Measurements from ENCODE around the gene CHST11. TPM values are rescaled to one million over a fixed set of nuclear protein-coding genes. Genes with fewer than 3 reads are reported as not detected.

Gene CHST11
- total and polyA plus RNA-seq, 3 donors from 2014 or later = 5.1 to 36.9 (median 23.9) TPM

- WGBS, 2 donors = 93 to 95% methylated on average over 6 of the region's 6 CpGs
- H3K36me3 ChIP-seq (ENCODE audit: low read depth, missing control alignments) = no peaks in the 10 kb centered on the region
- no peak for TF ChIP-seq CTCF (IDR thresholded peaks at IDR 0.05)
- TF ChIP-seq POLR2A (IDR thresholded peaks at IDR 0.05) = no peak
These were observed 121.7 kb downstream of the CHST11 start for GRCh38 chr12:104578453-104578852.

GRCh38 chr12:104579718-104580495 lies 123.2 kb downstream of the CHST11 start:
- intact Hi-C loops (cut with DNase I; ENCODE audit: low total_unique reads) = no loop called here
- H3K9me3 ChIP-seq = no peaks in the 10 kb centered on the region
- H3K27me3 ChIP-seq = no peaks in the 10 kb centered on the region
- no peak for DNase-seq
- no peak overlapping the region for H3K4me3 ChIP-seq
- H3K36me3 ChIP-seq (ENCODE audit: low read depth, missing control alignments) = no peaks in the 10 kb centered on the region
- no peaks in the 10 kb centered on the region for H3K4me1 ChIP-seq
- WGBS, 2 donors = 70 to 73% methylated on average over 7 of the region's 7 CpGs
- no peak overlapping the region for H3K27ac ChIP-seq
- no peak for TF ChIP-seq POLR2A (IDR thresholded peaks at IDR 0.05)
- no peak for TF ChIP-seq CTCF (IDR thresholded peaks at IDR 0.05)

More at GRCh38 chr12:104578453-104578852, 121.7 kb downstream of the CHST11 start:
- no peak for DNase-seq
- H3K9me3 ChIP-seq = no peaks in the 10 kb centered on the region
- no peak overlapping the region for H3K27ac ChIP-seq
- H3K4me3 ChIP-seq = no peak overlapping the region
- H3K4me1 ChIP-seq = no peaks in the 10 kb centered on the region
- H3K27me3 ChIP-seq = no peaks in the 10 kb centered on the region
- intact Hi-C loops (cut with DNase I; ENCODE audit: low total_unique reads) = no loop called here

- DNase-seq = no peak
- intact Hi-C loops (cut with DNase I; ENCODE audit: low total_unique reads) = no loop called here
- WGBS, 2 donors = 47 to 64% methylated on average over 2 of the region's 2 CpGs
- Histone ChIP-seq H3K9me3 (no peaks in the 10 kb centered on the region), H3K36me3 (ENCODE audit: low read depth, missing control alignments) (no peaks in the 10 kb centered on the region), H3K27me3 (no peaks in the 10 kb centered on the region), H3K4me3 (no peak overlapping the region), H3K4me1 (no peaks in the 10 kb centered on the region), H3K27ac (no peak overlapping the region)
- no peak for TF ChIP-seq POLR2A (IDR thresholded peaks at IDR 0.05)
- TF ChIP-seq CTCF (IDR thresholded peaks at IDR 0.05) = no peak
These were observed 124.3 kb downstream of the CHST11 start for GRCh38 chr12:104581005-104581570.

DNA sequence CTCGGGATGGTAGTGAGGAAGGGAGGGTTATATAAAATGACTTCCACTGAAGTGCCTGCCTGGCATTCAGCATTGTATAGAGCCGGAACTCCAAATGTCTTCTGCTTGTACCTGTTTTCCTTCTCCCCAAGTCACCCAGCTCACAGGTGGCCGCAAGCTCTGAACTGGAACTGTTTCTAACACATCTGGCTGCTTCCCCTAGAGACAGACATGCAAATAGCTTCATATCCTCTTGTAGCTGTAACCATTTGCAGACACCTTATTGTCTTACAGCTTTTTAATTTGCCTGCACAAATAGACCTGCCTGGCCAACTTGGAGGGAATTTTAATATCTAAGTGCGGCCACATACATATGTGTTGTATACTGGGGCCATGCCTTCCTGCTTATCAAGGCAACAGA lies 126.0 kb downstream of the CHST11 start:
- TF ChIP-seq POLR2A (IDR thresholded peaks at IDR 0.05) = no peak
- Histone ChIP-seq H3K27me3 (no peaks in the 10 kb centered on the region), H3K9me3 (no peaks in the 10 kb centered on the region), H3K36me3 (ENCODE audit: low read depth, missing control alignments) (no peaks in the 10 kb centered on the region), H3K4me3 (no peak overlapping the region), H3K27ac (no peak overlapping the region), H3K4me1 (no peaks in the 10 kb centered on the region)
- WGBS, 2 donors = 93 to 94% methylated on average over 4 of the region's 4 CpGs
- no peak for DNase-seq
- intact Hi-C loops (cut with DNase I; ENCODE audit: low total_unique reads) = no loop called here

GRCh38 chr12:104583301-104583700 lies 126.6 kb downstream of the CHST11 start:
- H3K9me3 ChIP-seq = no peaks in the 10 kb centered on the region
- no peaks in the 10 kb centered on the region for H3K36me3 ChIP-seq (ENCODE audit: low read depth, missing control alignments)
- 59 to 79% methylated on average over 4 of the region's 4 CpGs for WGBS, 2 donors
- intact Hi-C loops (cut with DNase I; ENCODE audit: low total_unique reads) = no loop called here
- TF ChIP-seq POLR2A (IDR thresholded peaks at IDR 0.05) (no peak), CTCF (IDR thresholded peaks at IDR 0.05) (no peak)
- no peaks in the 10 kb centered on the region for H3K27me3 ChIP-seq
- no peak overlapping the region for H3K4me3 ChIP-seq
- DNase-seq = no peak
- no peaks in the 10 kb centered on the region for H3K4me1 ChIP-seq
- no peak overlapping the region for H3K27ac ChIP-seq
